Ascending aorta (tissue), 2 donors: Measurements from ENCODE around the gene ALDH3A2. TPM values are rescaled to one million over a fixed set of nuclear protein-coding genes. Genes with fewer than 3 reads are reported as not detected.
A peak's percentile ranks its signal among the peaks of the same experiment; 100 is the strongest.

Experiments
- DNase-seq, 2 donors: peaks; one replicate each; pipeline ENCODE4 v3.0.0-alpha.2; 2019; ENCODE audit warnings: low spot score in 2 of 2
- H3K27ac ChIP-seq, 2 donors: fragments of 200-600 bp; sonication (generic); one replicate each; pipeline ENCODE4 v1.5.1; 2016 to 2017; ENCODE audit warnings: mild to moderate bottlenecking in 1 of 2
- H3K27me3 ChIP-seq: fragments of 200-600 bp; sonication (generic); one replicate; pipeline ENCODE4 v1.5.1; 2017
- H3K36me3 ChIP-seq, 2 donors: fragments of 200-600 bp; sonication (generic); one replicate each; pipeline ENCODE4 v1.5.1; 2016
- H3K4me1 ChIP-seq, 2 donors: fragments of 200-600 bp; sonication (generic); one replicate each; pipeline ENCODE4 v1.5.1; 2016 to 2017; ENCODE audit warnings: mild to moderate bottlenecking in 1 of 2
- H3K4me3 ChIP-seq, 2 donors: fragments of 200-600 bp; sonication (generic); one replicate each; pipeline ENCODE4 v1.5.1; 2016 to 2017; ENCODE audit warnings: mild to moderate bottlenecking in 1 of 2
- H3K9me3 ChIP-seq, 2 donors: fragments of 200-600 bp; sonication (generic); one replicate each; pipeline ENCODE4 v1.5.1; 2016
- CTCF ChIP-seq, 3 experiments: fragments of 200-600 bp in 2 of 3; fragments of 450-650 bp in 1 of 3; sonication (generic) in 2 of 3; IDR thresholded peaks; one replicate each; pipeline ENCODE4 v1.5.1; 2016 to 2019; ENCODE audit warnings: antibody characterized with exemption in 3 of 3, mild to moderate bottlenecking in 1 of 3, moderate library complexity in 1 of 3
- intact Hi-C: fragments of 100-400 bp; cut with DNase I; formaldehyde crosslinking; loops from one replicate; pipeline ENCODE4 v1.15.1; 2023
- total RNA-seq: library from RNA; depleted of rRNA; stranded (reverse); fragments of >200 nt; gene quantifications from one replicate; pipeline ENCODE4 v1.1.0, GENCODE V29; 2016

ALDH3A2 gene
- total RNA-seq, 1 donor from 2014 or later: 189 TPM

- no peak overlapping the region for H3K4me3 ChIP-seq
- no peak for DNase-seq
- H3K36me3 ChIP-seq: peaks cover 0 to 4% of the 10 kb centered on the region in 2 donors
These were observed 38.0 kb downstream of the ALDH3A2 start for GRCh38 chr17:19686400-19687090.

GRCh38 chr17:19702217-19702641 is 53.7 kb downstream of the ALDH3A2 start:
- no peak for TF ChIP-seq CTCF (IDR thresholded peaks at IDR 0.05)
- no peak for DNase-seq
- Histone ChIP-seq H3K9me3 (no peaks in the 10 kb centered on the region), H3K4me3 (no peak overlapping the region), H3K27ac (no peak overlapping the region), H3K4me1 (peaks cover 7 to 13% of the 10 kb centered on the region in 2 donors), H3K36me3 (no peaks in the 10 kb centered on the region), H3K27me3 (no peaks in the 10 kb centered on the region)
- intact Hi-C loops: no loop called here

More at GRCh38 chr17:19686400-19687090, 38.0 kb downstream of the ALDH3A2 start:
- intact Hi-C loops: no loop called here
- no peak for TF ChIP-seq CTCF (IDR thresholded peaks at IDR 0.05)
- Histone ChIP-seq H3K9me3 (no peaks in the 10 kb centered on the region), H3K27ac (no peak overlapping the region), H3K4me1 (no peaks in the 10 kb centered on the region), H3K27me3 (no peaks in the 10 kb centered on the region)

- H3K27ac ChIP-seq: peak overlapping the region; percentile 53 to 72
- peaks cover 7 to 13% of the 10 kb centered on the region in 2 donors for H3K4me1 ChIP-seq
- no peaks in the 10 kb centered on the region for H3K9me3 ChIP-seq
- no peak overlapping the region for H3K4me3 ChIP-seq
- TF ChIP-seq CTCF (IDR thresholded peaks at IDR 0.05): no peak
- no peaks in the 10 kb centered on the region for H3K36me3 ChIP-seq
- intact Hi-C loops: no loop called here
- DNase-seq: no peak
- no peaks in the 10 kb centered on the region for H3K27me3 ChIP-seq
These were observed 54.7 kb downstream of the ALDH3A2 start for GRCh38 chr17:19703106-19703827.

- H3K27me3 ChIP-seq: no peaks in the 10 kb centered on the region
- H3K9me3 ChIP-seq: no peaks in the 10 kb centered on the region
- DNase-seq: no peak
- peaks cover 7 to 13% of the 10 kb centered on the region in 2 donors for H3K4me1 ChIP-seq
- intact Hi-C loops: loop anchor here (2.0 kb wide), 1 partner anchor 59 kb away; no protein-coding TSS in a partner anchor
- no peak overlapping the region for H3K4me3 ChIP-seq
- TF ChIP-seq CTCF (IDR thresholded peaks at IDR 0.05): no peak
- no peaks in the 10 kb centered on the region for H3K36me3 ChIP-seq
- H3K27ac ChIP-seq: peak overlapping the region; percentile 53 to 72
These were observed 55.5 kb downstream of the ALDH3A2 start for GRCh38 chr17:19703828-19704613.

GRCh38 chr17:19705201-19705600 is 56.6 kb downstream of the ALDH3A2 start:
- TF ChIP-seq CTCF (IDR thresholded peaks at IDR 0.05): no peak
- H3K27ac ChIP-seq: no peak overlapping the region
- H3K4me3 ChIP-seq: no peak overlapping the region
- peaks cover 7 to 13% of the 10 kb centered on the region in 2 donors for H3K4me1 ChIP-seq
- no peaks in the 10 kb centered on the region for H3K9me3 ChIP-seq
- intact Hi-C loops: loop anchor here (2.0 kb wide), 1 partner anchor 58 kb away; no protein-coding TSS in a partner anchor
- no peaks in the 10 kb centered on the region for H3K27me3 ChIP-seq
- H3K36me3 ChIP-seq: no peaks in the 10 kb centered on the region
- no peak for DNase-seq
